Gastroesophageal sphincter (tissue), 4 donors: ENCODE results near the gene TMEM131L. TPM values are rescaled to one million over a fixed set of nuclear protein-coding genes. Genes with fewer than 3 reads are reported as not detected.

Experiments
- ATAC-seq: fragments of 150-250 bp; one replicate; pipeline ENCODE4 v1.9.1; 2016; ENCODE audit warnings: mild to moderate bottlenecking, moderate library complexity
- H3K27ac ChIP-seq, 4 donors: fragments of 200-600 bp; sonication (generic) in 3 of 4; 1 replicate in 3 of 4; 2 replicates in 1 of 4; pipeline ENCODE4 v1.5.1; 2016 to 2019
- H3K27me3 ChIP-seq: fragments of 200-600 bp; sonication (generic); one replicate; pipeline ENCODE4 v1.5.1; 2019
- H3K36me3 ChIP-seq, 2 donors: fragments of 200-600 bp; sonication (generic); one replicate each; pipeline ENCODE4 v1.5.1; 2019; ENCODE audit warnings: control low read depth in 1 of 2
- H3K4me1 ChIP-seq, 3 donors: fragments of 200-600 bp; sonication (generic); 1 replicate in 2 of 3; 2 replicates in 1 of 3; pipeline ENCODE4 v1.5.1; 2016 to 2019; ENCODE audit warnings: control low read depth in 2 of 3
- H3K4me3 ChIP-seq, 2 donors: fragments of 200-600 bp; sonication (generic); one replicate each; pipeline ENCODE4 v1.5.1; 2019; ENCODE audit warnings: mild to moderate bottlenecking in 1 of 2, moderate library complexity in 1 of 2
- H3K9me3 ChIP-seq, 3 donors: fragments of 200-600 bp; sonication (generic); one replicate each; pipeline ENCODE4 v1.5.1; 2017 to 2019; ENCODE audit warnings: control low read depth in 2 of 3
- CTCF ChIP-seq, 4 experiments: fragments of 200-600 bp in 2 of 4; fragments of 450-650 bp in 2 of 4; sonication (generic) in 1 of 4; IDR thresholded peaks; one replicate each; pipeline ENCODE4 v1.5.1; 2017 to 2019; ENCODE audit warnings: antibody characterized with exemption in 4 of 4, mild to moderate bottlenecking in 2 of 4, moderate library complexity in 2 of 4
- EP300 ChIP-seq: sonication (generic); formaldehyde crosslinking; IDR thresholded peaks from one replicate; pipeline ENCODE4 v1.6.1; 2017; ENCODE audit warnings: antibody characterized with exemption, mild to moderate bottlenecking
- POLR2A ChIP-seq, 2 donors: fragments of 450-650 bp; IDR thresholded peaks; one replicate each; pipeline ENCODE4 v1.6.1; 2017; ENCODE audit warnings: antibody characterized with exemption in 2 of 2, mild to moderate bottlenecking in 2 of 2, moderate library complexity in 1 of 2
- POLR2AphosphoS5 ChIP-seq: sonication (generic); formaldehyde crosslinking; IDR thresholded peaks from one replicate; pipeline ENCODE4 v1.6.1; 2017; ENCODE audit warnings: antibody characterized with exemption
- WGBS, 2 donors: methylation state at CpG; one replicate each; pipeline ENCODE4 v1.1.5; 2018; ENCODE audit warnings: low coverage in 1 of 2; 5-methylcytosine and 5-hydroxymethylcytosine counted together
- total RNA-seq, 4 donors: library from RNA; depleted of rRNA; stranded (reverse); fragments of >200 nt; gene quantifications; one replicate each; pipeline ENCODE4 v1.1.0, GENCODE V29; 2016

TMEM131L gene
- total RNA-seq, 4 donors from 2014 or later: 14.2 to 24.0 (median 18.4) TPM

GRCh38 chr4:153549405-153549804, 83.2 kb downstream of the TMEM131L start:
- H3K27me3 ChIP-seq: no peaks in the 10 kb centered on the region
- H3K4me3 ChIP-seq: no peak overlapping the region
- WGBS, 2 donors: 21 to 73% methylated on average over 1 of the region's 1 CpG
- H3K9me3 ChIP-seq: no peaks in the 10 kb centered on the region
- no peaks in the 10 kb centered on the region for H3K36me3 ChIP-seq
- no peak for TF ChIP-seq POLR2A (IDR thresholded peaks at IDR 0.05)
- TF ChIP-seq EP300: no peak
- TF ChIP-seq POLR2AphosphoS5: no peak
- TF ChIP-seq CTCF (IDR thresholded peaks at IDR 0.05): no peak
- H3K4me1 ChIP-seq: peaks cover 3 to 42% (median 11%) of the 10 kb centered on the region in 3 donors
- ATAC-seq: no peak
- peak overlapping the region in 2 of 4 donors; percentile 1 to 25 for H3K27ac ChIP-seq

- ATAC-seq: no peak
- H3K27ac ChIP-seq: peak overlapping the region; percentile 76 to 81 (median 80)
Observed at GRCh38 chr4:153553155-153553818, 87.1 kb downstream of the TMEM131L start.

GRCh38 chr4:153553819-153554170, 87.6 kb downstream of the TMEM131L start:
- peaks cover 6 to 54% (median 19%) of the 10 kb centered on the region in 3 donors for H3K4me1 ChIP-seq
- H3K27ac ChIP-seq: peak overlapping the region; percentile 76 to 81 (median 80)

More at GRCh38 chr4:153553155-153553818, 87.1 kb downstream of the TMEM131L start:
- WGBS, 2 donors: 48% methylated on average over 6 of the region's 6 CpGs
- Histone ChIP-seq H3K9me3 (no peaks in the 10 kb centered on the region), H3K36me3 (peaks cover 4 to 5% of the 10 kb centered on the region in 2 donors), H3K4me1 (peaks cover 6 to 58% (median 19%) of the 10 kb centered on the region in 3 donors), H3K27me3 (no peaks in the 10 kb centered on the region), H3K4me3 (no peak overlapping the region)
- TF ChIP-seq CTCF (IDR thresholded peaks at IDR 0.05) (no peak), POLR2AphosphoS5 (peak; percentile 44)

GRCh38 chr4:153555730-153556434, 89.7 kb downstream of the TMEM131L start:
- H3K4me3 ChIP-seq: no peak overlapping the region
- H3K27ac ChIP-seq: peak overlapping the region; percentile 27 to 81 (median 56)
- no peak for TF ChIP-seq CTCF (IDR thresholded peaks at IDR 0.05)
- peak; percentile 52 for TF ChIP-seq POLR2AphosphoS5
- no peaks in the 10 kb centered on the region for H3K27me3 ChIP-seq
- no peaks in the 10 kb centered on the region for H3K9me3 ChIP-seq
- peaks cover 4 to 18% of the 10 kb centered on the region in 2 donors for H3K36me3 ChIP-seq
- peaks cover 6 to 45% (median 19%) of the 10 kb centered on the region in 3 donors for H3K4me1 ChIP-seq
- 0 to 8% methylated on average over 4 of the region's 5 CpGs for WGBS, 2 donors
- ATAC-seq: peak; percentile 82

More at GRCh38 chr4:153553819-153554170, 87.6 kb downstream of the TMEM131L start:
- Histone ChIP-seq H3K36me3 (peaks cover 4 to 6% of the 10 kb centered on the region in 2 donors), H3K9me3 (no peaks in the 10 kb centered on the region), H3K4me3 (no peak overlapping the region), H3K27me3 (no peaks in the 10 kb centered on the region)
- ATAC-seq: peak; percentile 45
- no peak for TF ChIP-seq EP300
- TF ChIP-seq POLR2A (IDR thresholded peaks at IDR 0.05): no peak
- peak; percentile 35 for TF ChIP-seq POLR2AphosphoS5
- no peak for TF ChIP-seq CTCF (IDR thresholded peaks at IDR 0.05)

GRCh38 chr4:153556435-153556815, 90.3 kb downstream of the TMEM131L start:
- Histone ChIP-seq H3K36me3 (peaks cover 4 to 18% of the 10 kb centered on the region in 2 donors), H3K4me3 (no peak overlapping the region), H3K27ac (peak overlapping the region; percentile 27 to 81 (median 52)), H3K27me3 (no peaks in the 10 kb centered on the region), H3K4me1 (peaks cover 6 to 45% (median 19%) of the 10 kb centered on the region in 3 donors), H3K9me3 (no peaks in the 10 kb centered on the region)
- TF ChIP-seq EP300 (no peak), CTCF (IDR thresholded peaks at IDR 0.05) (no peak), POLR2A (IDR thresholded peaks at IDR 0.05) (no peak), POLR2AphosphoS5 (no peak)
- 47 to 50% methylated on average over 2 to 3 of the region's 3 CpGs for WGBS, 2 donors
- ATAC-seq: no peak
